WTC11 (cell line): Measurements from ENCODE around the gene OPN4. TPM values are rescaled to one million over a fixed set of nuclear protein-coding genes. Genes with fewer than 3 reads are reported as not detected.

Experiments
- ATAC-seq: fragments of 200-7000 bp; cut with Tn5 transposase; 2 replicates; pipeline ENCODE4 v1.10.0; 2021; ENCODE audit warnings: mild to moderate bottlenecking, moderate library complexity
- CTCF ChIA-PET: fragments of 300-600 bp; sonication (Branson Sonifier 250); formaldehyde crosslinking; loops from one replicate; lab custom pipeline; 2021; ENCODE audit warnings: antibody characterized with exemption; lab: Charles Lee
- POLR2A ChIA-PET: fragments of 350-600 bp; sonication (Branson Sonifier 250); formaldehyde crosslinking; loops from one replicate; lab custom pipeline; 2021; ENCODE audit warnings: antibody characterized with exemption; lab: Charles Lee
- DNase-seq: peaks from one replicate; pipeline ENCODE4 v3.0.0; 2021; ENCODE audit warnings: low spot score
- H3K27ac Mint-ChIP-seq: 2 replicates; pipeline ENCODE4 v1.8.0; 2021; ENCODE audit warnings: mixed read lengths
- H3K27me3 Mint-ChIP-seq: 2 replicates; pipeline ENCODE4 v1.8.0; 2021; ENCODE audit warnings: low read depth, mild to moderate bottlenecking, moderate library complexity, mixed read lengths
- H3K36me3 Mint-ChIP-seq: 2 replicates; pipeline ENCODE4 v1.8.0; 2021; ENCODE audit warnings: mixed read lengths
- H3K4me1 Mint-ChIP-seq: 2 replicates; pipeline ENCODE4 v1.8.0; 2022; ENCODE audit warnings: mixed read lengths
- H3K4me3 Mint-ChIP-seq: 2 replicates; pipeline ENCODE4 v1.8.0; 2021; ENCODE audit warnings: mild to moderate bottlenecking, moderate library complexity, mixed read lengths
- H3K9me3 Mint-ChIP-seq: 2 replicates; pipeline ENCODE4 v1.8.0; 2021; ENCODE audit warnings: mixed read lengths
- CREB1 ChIP-seq: sonication (generic); formaldehyde crosslinking; IDR thresholded peaks from 2 replicates; pipeline ENCODE4 v1.8.0; 2023; ENCODE audit warnings: mild to moderate bottlenecking, missing genetic modification reagents
- FOXP1 ChIP-seq: sonication (generic); formaldehyde crosslinking; IDR thresholded peaks from 2 replicates; pipeline ENCODE4 v1.8.0; 2022; ENCODE audit warnings: missing genetic modification reagents, mild to moderate bottlenecking, moderate library complexity, borderline replicate concordance
- NR2C2 ChIP-seq: sonication (generic); formaldehyde crosslinking; IDR thresholded peaks from 2 replicates; pipeline ENCODE4 v1.8.0; 2022; ENCODE audit warnings: mild to moderate bottlenecking, missing genetic modification reagents
- PRRX2 ChIP-seq: fragments of 250-450 bp; sonication (Bioruptor Pico); IDR thresholded peaks from 2 replicates; pipeline ENCODE4 v1.8.0; 2021; ENCODE audit warnings: mild to moderate bottlenecking
- ZNF416 ChIP-seq: fragments of 250-450 bp; sonication (Bioruptor Pico); IDR thresholded peaks from 2 replicates; pipeline ENCODE4 v1.9.0; 2021; ENCODE audit warnings: mild to moderate bottlenecking, inconsistent platforms
- total RNA-seq: library from RNA; stranded (reverse); gene quantifications from 3 replicates; pipeline ENCODE4 v1.2.3, GENCODE V29; 2021
- TF ChIP-seq, protein P1 (sequence below): fragments of 250-450 bp; sonication (Bioruptor Pico); IDR thresholded peaks from 2 replicates; pipeline ENCODE4 v1.9.0; 2021; ENCODE audit warnings: moderate library complexity, mild to moderate bottlenecking, inconsistent platforms, borderline replicate concordance
- TF ChIP-seq, protein P2 (sequence below): sonication (generic); formaldehyde crosslinking; IDR thresholded peaks from 2 replicates; pipeline ENCODE4 v1.8.0; 2023; ENCODE audit warnings: mild to moderate bottlenecking, missing genetic modification reagents
- TF ChIP-seq, protein P3 (sequence below): fragments of 250-450 bp; sonication (Bioruptor Pico); IDR thresholded peaks from 2 replicates; pipeline ENCODE4 v1.9.0; 2021; ENCODE audit warnings: mild to moderate bottlenecking, borderline replicate concordance
- TF ChIP-seq, protein P4 (sequence below): sonication (generic); formaldehyde crosslinking; IDR thresholded peaks from 2 replicates; pipeline ENCODE4 v1.8.1; 2022; ENCODE audit warnings: mild to moderate bottlenecking, missing genetic modification reagents, moderate library complexity, borderline replicate concordance
- TF ChIP-seq, protein P5 (sequence below): sonication (generic); formaldehyde crosslinking; IDR thresholded peaks from 2 replicates; pipeline ENCODE4 v1.8.1; 2023; ENCODE audit warnings: mild to moderate bottlenecking, missing genetic modification reagents, moderate library complexity
- TF ChIP-seq, protein P6 (sequence below): fragments of 250-450 bp; sonication (Bioruptor Pico); IDR thresholded peaks from 2 replicates; pipeline ENCODE4 v2.1.2; 2022; ENCODE audit warnings: mild to moderate bottlenecking, moderate library complexity

The OPN4 gene
- total RNA-seq, 1 experiment from 2014 or later, result not detected

DNA sequence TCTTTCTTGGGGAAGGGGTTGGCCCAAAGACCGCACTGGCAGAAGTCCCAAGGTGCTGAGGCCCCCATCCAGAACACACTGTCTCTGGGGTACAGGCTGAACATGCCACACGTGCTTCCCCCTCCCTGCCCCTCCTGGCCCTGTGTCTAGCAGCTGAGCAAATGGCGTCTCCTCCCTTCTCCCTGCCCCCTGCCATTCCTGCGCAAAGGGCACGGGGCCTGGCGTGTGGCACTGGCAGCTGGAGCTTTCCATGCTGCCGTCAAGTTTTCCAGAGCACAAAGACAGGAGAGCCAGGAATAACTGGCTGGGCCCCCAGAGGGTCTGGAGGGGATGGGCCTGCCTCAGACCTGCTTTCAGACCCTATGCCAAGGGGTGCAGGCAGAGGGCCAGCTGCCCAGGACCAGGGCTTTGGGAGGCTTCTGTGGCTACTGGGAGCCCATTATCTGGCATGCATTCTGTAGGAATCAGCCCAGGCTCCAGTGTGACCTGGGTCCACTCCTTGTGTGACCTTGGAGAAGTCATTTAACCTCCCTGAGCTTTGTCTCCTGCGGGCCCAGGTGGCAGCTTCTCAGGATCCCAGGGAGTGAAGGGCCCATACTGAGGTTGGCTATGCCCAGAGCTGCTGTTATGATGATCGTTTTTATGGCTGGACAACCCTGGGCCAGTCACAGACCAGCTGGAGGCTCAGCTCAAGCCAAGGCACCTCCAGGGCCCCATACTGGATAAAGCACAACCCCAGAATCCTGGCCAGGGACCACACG, 13.3 kb downstream of the OPN4 start:
- H3K4me3 Mint-ChIP-seq, result no peak overlapping the region
- no peaks in the 10 kb centered on the region for H3K9me3 Mint-ChIP-seq
- H3K27me3 Mint-ChIP-seq, result no peaks in the 10 kb centered on the region
- ChIA-PET POLR2A (interaction anchor here (0.6 kb wide), 1 partner anchor 216 kb away, joined by 4 read pairs; no protein-coding TSS in a partner anchor), CTCF (interaction anchor here (0.8 to 1.3 kb wide), 2 partner anchors 17 to 26 kb away, joined by 3 to 6 read pairs; no protein-coding TSS in a partner anchor)
- ATAC-seq (no peak), DNase-seq (no peak)
- no peaks in the 10 kb centered on the region for H3K36me3 Mint-ChIP-seq
- TF ChIP-seq NR2C2, result no peak
- TF ChIP-seq, protein P1, sequence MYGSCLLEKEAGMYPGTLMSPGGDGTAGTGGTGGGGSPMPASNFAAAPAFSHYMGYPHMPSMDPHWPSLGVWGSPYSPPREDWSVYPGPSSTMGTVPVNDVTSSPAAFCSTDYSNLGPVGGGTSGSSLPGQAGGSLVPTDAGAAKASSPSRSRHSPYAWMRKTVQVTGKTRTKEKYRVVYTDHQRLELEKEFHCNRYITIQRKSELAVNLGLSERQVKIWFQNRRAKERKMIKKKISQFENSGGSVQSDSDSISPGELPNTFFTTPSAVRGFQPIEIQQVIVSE (CRISPR knock-in tag), result no peak
- TF ChIP-seq CREB1 (CRISPR knock-in tag), result no peak
- TF ChIP-seq PRRX2 (CRISPR knock-in tag), result no peak
- TF ChIP-seq ZNF416 (CRISPR knock-in tag), result no peak
- TF ChIP-seq, protein P2, sequence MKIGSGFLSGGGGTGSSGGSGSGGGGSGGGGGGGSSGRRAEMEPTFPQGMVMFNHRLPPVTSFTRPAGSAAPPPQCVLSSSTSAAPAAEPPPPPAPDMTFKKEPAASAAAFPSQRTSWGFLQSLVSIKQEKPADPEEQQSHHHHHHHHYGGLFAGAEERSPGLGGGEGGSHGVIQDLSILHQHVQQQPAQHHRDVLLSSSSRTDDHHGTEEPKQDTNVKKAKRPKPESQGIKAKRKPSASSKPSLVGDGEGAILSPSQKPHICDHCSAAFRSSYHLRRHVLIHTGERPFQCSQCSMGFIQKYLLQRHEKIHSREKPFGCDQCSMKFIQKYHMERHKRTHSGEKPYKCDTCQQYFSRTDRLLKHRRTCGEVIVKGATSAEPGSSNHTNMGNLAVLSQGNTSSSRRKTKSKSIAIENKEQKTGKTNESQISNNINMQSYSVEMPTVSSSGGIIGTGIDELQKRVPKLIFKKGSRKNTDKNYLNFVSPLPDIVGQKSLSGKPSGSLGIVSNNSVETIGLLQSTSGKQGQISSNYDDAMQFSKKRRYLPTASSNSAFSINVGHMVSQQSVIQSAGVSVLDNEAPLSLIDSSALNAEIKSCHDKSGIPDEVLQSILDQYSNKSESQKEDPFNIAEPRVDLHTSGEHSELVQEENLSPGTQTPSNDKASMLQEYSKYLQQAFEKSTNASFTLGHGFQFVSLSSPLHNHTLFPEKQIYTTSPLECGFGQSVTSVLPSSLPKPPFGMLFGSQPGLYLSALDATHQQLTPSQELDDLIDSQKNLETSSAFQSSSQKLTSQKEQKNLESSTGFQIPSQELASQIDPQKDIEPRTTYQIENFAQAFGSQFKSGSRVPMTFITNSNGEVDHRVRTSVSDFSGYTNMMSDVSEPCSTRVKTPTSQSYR (CRISPR knock-in tag), result no peak
- TF ChIP-seq, protein P3, sequence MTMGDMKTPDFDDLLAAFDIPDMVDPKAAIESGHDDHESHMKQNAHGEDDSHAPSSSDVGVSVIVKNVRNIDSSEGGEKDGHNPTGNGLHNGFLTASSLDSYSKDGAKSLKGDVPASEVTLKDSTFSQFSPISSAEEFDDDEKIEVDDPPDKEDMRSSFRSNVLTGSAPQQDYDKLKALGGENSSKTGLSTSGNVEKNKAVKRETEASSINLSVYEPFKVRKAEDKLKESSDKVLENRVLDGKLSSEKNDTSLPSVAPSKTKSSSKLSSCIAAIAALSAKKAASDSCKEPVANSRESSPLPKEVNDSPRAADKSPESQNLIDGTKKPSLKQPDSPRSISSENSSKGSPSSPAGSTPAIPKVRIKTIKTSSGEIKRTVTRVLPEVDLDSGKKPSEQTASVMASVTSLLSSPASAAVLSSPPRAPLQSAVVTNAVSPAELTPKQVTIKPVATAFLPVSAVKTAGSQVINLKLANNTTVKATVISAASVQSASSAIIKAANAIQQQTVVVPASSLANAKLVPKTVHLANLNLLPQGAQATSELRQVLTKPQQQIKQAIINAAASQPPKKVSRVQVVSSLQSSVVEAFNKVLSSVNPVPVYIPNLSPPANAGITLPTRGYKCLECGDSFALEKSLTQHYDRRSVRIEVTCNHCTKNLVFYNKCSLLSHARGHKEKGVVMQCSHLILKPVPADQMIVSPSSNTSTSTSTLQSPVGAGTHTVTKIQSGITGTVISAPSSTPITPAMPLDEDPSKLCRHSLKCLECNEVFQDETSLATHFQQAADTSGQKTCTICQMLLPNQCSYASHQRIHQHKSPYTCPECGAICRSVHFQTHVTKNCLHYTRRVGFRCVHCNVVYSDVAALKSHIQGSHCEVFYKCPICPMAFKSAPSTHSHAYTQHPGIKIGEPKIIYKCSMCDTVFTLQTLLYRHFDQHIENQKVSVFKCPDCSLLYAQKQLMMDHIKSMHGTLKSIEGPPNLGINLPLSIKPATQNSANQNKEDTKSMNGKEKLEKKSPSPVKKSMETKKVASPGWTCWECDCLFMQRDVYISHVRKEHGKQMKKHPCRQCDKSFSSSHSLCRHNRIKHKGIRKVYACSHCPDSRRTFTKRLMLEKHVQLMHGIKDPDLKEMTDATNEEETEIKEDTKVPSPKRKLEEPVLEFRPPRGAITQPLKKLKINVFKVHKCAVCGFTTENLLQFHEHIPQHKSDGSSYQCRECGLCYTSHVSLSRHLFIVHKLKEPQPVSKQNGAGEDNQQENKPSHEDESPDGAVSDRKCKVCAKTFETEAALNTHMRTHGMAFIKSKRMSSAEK (CRISPR knock-in tag), result no peak
- TF ChIP-seq, protein P4, sequence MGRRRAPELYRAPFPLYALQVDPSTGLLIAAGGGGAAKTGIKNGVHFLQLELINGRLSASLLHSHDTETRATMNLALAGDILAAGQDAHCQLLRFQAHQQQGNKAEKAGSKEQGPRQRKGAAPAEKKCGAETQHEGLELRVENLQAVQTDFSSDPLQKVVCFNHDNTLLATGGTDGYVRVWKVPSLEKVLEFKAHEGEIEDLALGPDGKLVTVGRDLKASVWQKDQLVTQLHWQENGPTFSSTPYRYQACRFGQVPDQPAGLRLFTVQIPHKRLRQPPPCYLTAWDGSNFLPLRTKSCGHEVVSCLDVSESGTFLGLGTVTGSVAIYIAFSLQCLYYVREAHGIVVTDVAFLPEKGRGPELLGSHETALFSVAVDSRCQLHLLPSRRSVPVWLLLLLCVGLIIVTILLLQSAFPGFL, result no peak
- TF ChIP-seq, protein P5, sequence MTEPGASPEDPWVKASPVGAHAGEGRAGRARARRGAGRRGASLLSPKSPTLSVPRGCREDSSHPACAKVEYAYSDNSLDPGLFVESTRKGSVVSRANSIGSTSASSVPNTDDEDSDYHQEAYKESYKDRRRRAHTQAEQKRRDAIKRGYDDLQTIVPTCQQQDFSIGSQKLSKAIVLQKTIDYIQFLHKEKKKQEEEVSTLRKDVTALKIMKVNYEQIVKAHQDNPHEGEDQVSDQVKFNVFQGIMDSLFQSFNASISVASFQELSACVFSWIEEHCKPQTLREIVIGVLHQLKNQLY, result no peak
- no peak for TF ChIP-seq FOXP1 (CRISPR knock-in tag)
- TF ChIP-seq, protein P6, sequence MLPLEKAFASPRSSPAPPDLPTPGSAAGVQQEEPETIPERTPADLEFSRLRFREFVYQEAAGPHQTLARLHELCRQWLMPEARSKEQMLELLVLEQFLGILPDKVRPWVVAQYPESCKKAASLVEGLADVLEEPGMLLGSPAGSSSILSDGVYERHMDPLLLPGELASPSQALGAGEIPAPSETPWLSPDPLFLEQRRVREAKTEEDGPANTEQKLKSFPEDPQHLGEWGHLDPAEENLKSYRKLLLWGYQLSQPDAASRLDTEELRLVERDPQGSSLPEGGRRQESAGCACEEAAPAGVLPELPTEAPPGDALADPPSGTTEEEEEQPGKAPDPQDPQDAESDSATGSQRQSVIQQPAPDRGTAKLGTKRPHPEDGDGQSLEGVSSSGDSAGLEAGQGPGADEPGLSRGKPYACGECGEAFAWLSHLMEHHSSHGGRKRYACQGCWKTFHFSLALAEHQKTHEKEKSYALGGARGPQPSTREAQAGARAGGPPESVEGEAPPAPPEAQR, result no peak
- TF ChIP-seq, all 79 proteins: peak for 0
- Mint-ChIP-seq H3K27ac (no peak overlapping the region), H3K4me1 (peaks cover 38% of the 10 kb centered on the region)
